ENCODE results near the gene CNTNAP4.

The CNTNAP4 gene

GRCh38 chr16:76409706-76410105 is 132.5 kb downstream of the CNTNAP4 start:
- DNase-seq, result no peak

- DNase-seq, result no peak
Observed at GRCh38 chr16:76421571-76421970, 144.4 kb downstream of the CNTNAP4 start.

- no peak for DNase-seq
Observed at GRCh38 chr16:76428858-76429257, 151.7 kb downstream of the CNTNAP4 start.

GRCh38 chr16:76441391-76441790 is 164.2 kb downstream of the CNTNAP4 start:
- no peak for DNase-seq

GRCh38 chr16:76441876-76442275 is 164.7 kb downstream of the CNTNAP4 start:
- no peak for DNase-seq

- no peak for DNase-seq
Observed at GRCh38 chr16:76443973-76444372, 166.8 kb downstream of the CNTNAP4 start.

- DNase-seq, result no peak
Observed at GRCh38 chr16:76444832-76445231, 167.6 kb downstream of the CNTNAP4 start.

- DNase-seq, result no peak
Observed at GRCh38 chr16:76445815-76446214, 168.6 kb downstream of the CNTNAP4 start.

GRCh38 chr16:76446251-76446650 is 169.1 kb downstream of the CNTNAP4 start:
- DNase-seq, result no peak

- DNase-seq, result no peak
Observed at GRCh38 chr16:76450890-76451289, 173.7 kb downstream of the CNTNAP4 start.

- no peak for DNase-seq
Observed at GRCh38 chr16:76455257-76455656, 178.1 kb downstream of the CNTNAP4 start.

- no peak for DNase-seq
Observed at GRCh38 chr16:76456016-76456415, 178.8 kb downstream of the CNTNAP4 start.

- no peak for DNase-seq
Observed at GRCh38 chr16:76459111-76459510, 181.9 kb downstream of the CNTNAP4 start.

GRCh38 chr16:76461836-76462235 is 184.6 kb downstream of the CNTNAP4 start:
- DNase-seq, result no peak

- DNase-seq, result no peak
Observed at GRCh38 chr16:76464955-76465620, 187.9 kb downstream of the CNTNAP4 start.

- no peak for DNase-seq
Observed at GRCh38 chr16:76466871-76467270, 189.7 kb downstream of the CNTNAP4 start.

- DNase-seq, result no peak
Observed at GRCh38 chr16:76474048-76474447, 196.8 kb downstream of the CNTNAP4 start.

- DNase-seq, result no peak
Observed at GRCh38 chr16:76478105-76478504, 200.9 kb downstream of the CNTNAP4 start.

GRCh38 chr16:76483307-76483909 is 206.2 kb downstream of the CNTNAP4 start:
- DNase-seq, result no peak

GRCh38 chr16:76484020-76484419 is 206.8 kb downstream of the CNTNAP4 start:
- no peak for DNase-seq

GRCh38 chr16:76486740-76487139 is 209.5 kb downstream of the CNTNAP4 start:
- DNase-seq, result no peak

GRCh38 chr16:76487411-76488064 is 210.3 kb downstream of the CNTNAP4 start:
- DNase-seq, result no peak

GRCh38 chr16:76488065-76488417 is 210.8 kb downstream of the CNTNAP4 start:
- no peak for DNase-seq

GRCh38 chr16:76490036-76490639 is 212.9 kb downstream of the CNTNAP4 start:
- no peak for DNase-seq

Measured in hematopoietic multipotent progenitor cell treated with erythropoietin and hydrocortisone succinate and interleukin-3 and kit ligand, for 4 days (in vitro differentiated cells).